Activated T-cell treated with anti-CD3 and anti-CD28 coated beads, Interleukin-2, amount 50 U/mL, for 72 hours (primary cell): Measurements from ENCODE around the gene ANKRD33. TPM values are rescaled to one million over a fixed set of nuclear protein-coding genes. Genes with fewer than 3 reads are reported as not detected.

Source experiments
- ATAC-seq, 2 donors: fragments of 150-1000 bp; cut with Tn5 transposase; replicated peaks in 1 of 2; 2 replicates each; pipeline ENCODE4 v1.10.0; 2021; ENCODE audit warnings: moderate library complexity in 2 of 2, mild to moderate bottlenecking in 1 of 2
- DNase-seq, 2 donors: peaks; one replicate each; pipeline ENCODE4 v3.0.0; 2021 to 2022; ENCODE audit warnings: mixed read lengths in 1 of 2
- H3K27ac Mint-ChIP-seq: one replicate; pipeline ENCODE4 v1.8.0; 2022; ENCODE audit warnings: mild to moderate bottlenecking, moderate library complexity, mixed read lengths
- H3K27me3 Mint-ChIP-seq: one replicate; pipeline ENCODE4 v1.8.0; 2022; ENCODE audit warnings: low read depth, mixed read lengths
- H3K36me3 Mint-ChIP-seq, 2 donors: one replicate each; pipeline ENCODE4 v1.8.0; 2022; ENCODE audit warnings: mixed read lengths in 2 of 2, mild to moderate bottlenecking in 1 of 2; ENCODE audit not compliant: insufficient read depth in 2 of 2
- H3K4me1 Mint-ChIP-seq: one replicate; pipeline ENCODE4 v1.8.0; 2022; ENCODE audit warnings: low read depth, mixed read lengths
- H3K4me3 Mint-ChIP-seq, 2 donors: one replicate each; pipeline ENCODE4 v1.8.0; 2022; ENCODE audit warnings: mild to moderate bottlenecking in 2 of 2, mixed read lengths in 2 of 2, moderate library complexity in 2 of 2
- H3K9me3 Mint-ChIP-seq, 2 donors: one replicate each; pipeline ENCODE4 v1.8.0; 2022; ENCODE audit warnings: mixed read lengths in 2 of 2
- total RNA-seq, 2 donors: library from RNA; stranded (reverse); gene quantifications; one replicate each; pipeline ENCODE4 v1.2.3, GENCODE V29; 2022

ANKRD33 gene
- total RNA-seq, 2 donors from 2014 or later: not detected

- Mint-ChIP-seq H3K27me3 (peaks cover 35% of the 10 kb centered on the region), H3K9me3 (no peaks in the 10 kb centered on the region), H3K4me1 (no peaks in the 10 kb centered on the region), H3K4me3 (peak overlapping the region in 1 of 2 donors; percentile 43), H3K27ac (no peak overlapping the region), H3K36me3 (no peaks in the 10 kb centered on the region)
- DNase-seq (no peak), ATAC-seq (no peak)
These were observed 18.7 kb downstream of the ANKRD33 start for GRCh38 chr12:51906430-51907082.

GRCh38 chr12:51907083-51907855 lies 19.4 kb downstream of the ANKRD33 start, which contains the start of gene ACVRL1:
TSS of gene ACVRL1 (plus strand) at chr12:51907504. CDS start at chr12:51912475, 4,971 bp downstream.
- DNase-seq: no peak
- Mint-ChIP-seq H3K4me3 (peak within 1 kb of the TSS in 1 of 2 donors; percentile 43), H3K9me3 (no peaks in the 10 kb centered on the region), H3K27ac (no peak within 1 kb of the TSS), H3K4me1 (no peaks in the 10 kb centered on the region), H3K27me3 (peaks cover 35% of the 10 kb centered on the region), H3K36me3 (no peaks in the 10 kb centered on the region)
- ATAC-seq: no peak

- Mint-ChIP-seq H3K4me3 (no peak overlapping the region), H3K4me1 (no peaks in the 10 kb centered on the region), H3K36me3 (no peaks in the 10 kb centered on the region), H3K27me3 (peaks cover 35% of the 10 kb centered on the region), H3K27ac (no peak overlapping the region), H3K9me3 (no peaks in the 10 kb centered on the region)
- ATAC-seq: no peak
- no peak for DNase-seq
These were observed 20.0 kb downstream of the ANKRD33 start for GRCh38 chr12:51907856-51908425.

GRCh38 chr12:51908876-51909592 lies 21.1 kb downstream of the ANKRD33 start:
- no peaks in the 10 kb centered on the region for H3K4me1 Mint-ChIP-seq
- H3K9me3 Mint-ChIP-seq: no peaks in the 10 kb centered on the region
- no peak overlapping the region for H3K27ac Mint-ChIP-seq
- peaks cover 35% of the 10 kb centered on the region for H3K27me3 Mint-ChIP-seq
- ATAC-seq: no peak
- DNase-seq: no peak
- no peaks in the 10 kb centered on the region for H3K36me3 Mint-ChIP-seq
- H3K4me3 Mint-ChIP-seq: no peak overlapping the region

GRCh38 chr12:51910168-51910567 lies 22.3 kb downstream of the ANKRD33 start:
- Mint-ChIP-seq H3K36me3 (no peaks in the 10 kb centered on the region), H3K9me3 (no peaks in the 10 kb centered on the region), H3K4me3 (no peak overlapping the region), H3K27me3 (peaks cover 34% of the 10 kb centered on the region), H3K4me1 (no peaks in the 10 kb centered on the region), H3K27ac (no peak overlapping the region)
- no peak for ATAC-seq
- no peak for DNase-seq

- H3K4me1 Mint-ChIP-seq: no peaks in the 10 kb centered on the region
- no peak overlapping the region for H3K4me3 Mint-ChIP-seq
- no peak for DNase-seq
- H3K9me3 Mint-ChIP-seq: no peaks in the 10 kb centered on the region
- no peaks in the 10 kb centered on the region for H3K36me3 Mint-ChIP-seq
- H3K27me3 Mint-ChIP-seq: peaks cover 29% of the 10 kb centered on the region
- no peak overlapping the region for H3K27ac Mint-ChIP-seq
- ATAC-seq: no peak
These were observed 22.8 kb downstream of the ANKRD33 start for GRCh38 chr12:51910691-51911090.

GRCh38 chr12:51911307-51911706 lies 23.4 kb downstream of the ANKRD33 start:
- Mint-ChIP-seq H3K36me3 (no peaks in the 10 kb centered on the region), H3K4me1 (no peaks in the 10 kb centered on the region), H3K4me3 (no peak overlapping the region), H3K27ac (no peak overlapping the region), H3K9me3 (no peaks in the 10 kb centered on the region), H3K27me3 (peaks cover 23% of the 10 kb centered on the region)
- ATAC-seq (no peak), DNase-seq (no peak)

- Mint-ChIP-seq H3K36me3 (no peaks in the 10 kb centered on the region), H3K27me3 (peaks cover 21% of the 10 kb centered on the region), H3K9me3 (no peaks in the 10 kb centered on the region)
These were observed 24.1 kb downstream of the ANKRD33 start for GRCh38 chr12:51911788-51912711.

GRCh38 chr12:51913071-51914033 lies 25.4 kb downstream of the ANKRD33 start:
- no peaks in the 10 kb centered on the region for H3K36me3 Mint-ChIP-seq
- ATAC-seq (no peak), DNase-seq (no peak)
- no peak overlapping the region for H3K4me3 Mint-ChIP-seq
- H3K4me1 Mint-ChIP-seq: no peaks in the 10 kb centered on the region
- H3K27me3 Mint-ChIP-seq: peaks cover 15% of the 10 kb centered on the region
- H3K9me3 Mint-ChIP-seq: no peaks in the 10 kb centered on the region
- H3K27ac Mint-ChIP-seq: no peak overlapping the region

More at GRCh38 chr12:51911788-51912711, 24.1 kb downstream of the ANKRD33 start:
- H3K27ac Mint-ChIP-seq: no peak overlapping the region
- H3K4me1 Mint-ChIP-seq: no peaks in the 10 kb centered on the region
- no peak overlapping the region for H3K4me3 Mint-ChIP-seq
- ATAC-seq (no peak), DNase-seq (no peak)

GRCh38 chr12:51914034-51914923 lies 26.4 kb downstream of the ANKRD33 start:
- peaks cover 8% of the 10 kb centered on the region for H3K27me3 Mint-ChIP-seq
- no peaks in the 10 kb centered on the region for H3K9me3 Mint-ChIP-seq
- no peaks in the 10 kb centered on the region for H3K4me1 Mint-ChIP-seq
- H3K27ac Mint-ChIP-seq: no peak overlapping the region
- no peak overlapping the region for H3K4me3 Mint-ChIP-seq
- ATAC-seq (no peak), DNase-seq (no peak)
- H3K36me3 Mint-ChIP-seq: no peaks in the 10 kb centered on the region
